Activated CD4-positive, alpha-beta memory T cell treated with anti-CD3 and anti-CD28 coated beads, Interleukin-2, amount 10 ng/mL, durations not matched to agents 7 days and 5 days (primary cell): ENCODE data around the gene CASP9. TPM values are rescaled to one million over a fixed set of nuclear protein-coding genes. Genes with fewer than 3 reads are reported as not detected.
"Not testable (repeated sequence)": the region's sequence is repeated elsewhere in the genome, so short reads cannot be mapped to it uniquely, and the experiment has no call there.

Experiments used
- CTCF ChIA-PET: fragments of 350-600 bp; sonication (Branson Sonifier 250); formaldehyde crosslinking; loops from one replicate; lab custom pipeline; 2021; ENCODE audit warnings: antibody characterized with exemption, inconsistent platforms; lab: Charles Lee
- POLR2A ChIA-PET: fragments of 350-600 bp; sonication (Branson Sonifier 250); formaldehyde crosslinking; loops from one replicate; lab custom pipeline; 2021; ENCODE audit warnings: antibody characterized with exemption; lab: Charles Lee
- DNase-seq: peaks from one replicate; pipeline ENCODE4 v3.0.0-alpha.2; 2020
- H3K27ac Mint-ChIP-seq: one replicate; pipeline ENCODE4 v1.8.0; 2021; ENCODE audit warnings: mild to moderate bottlenecking, mixed read lengths
- H3K27me3 Mint-ChIP-seq: one replicate; pipeline ENCODE4 v1.8.0; 2021; ENCODE audit warnings: mixed read lengths
- H3K36me3 Mint-ChIP-seq: one replicate; pipeline ENCODE4 v1.8.0; 2021; ENCODE audit warnings: low read depth, mixed read lengths
- H3K4me1 Mint-ChIP-seq: one replicate; pipeline ENCODE4 v1.8.0; 2021; ENCODE audit warnings: mixed read lengths
- H3K4me3 Mint-ChIP-seq: one replicate; pipeline ENCODE4 v1.8.0; 2021; ENCODE audit warnings: mild to moderate bottlenecking, mixed read lengths
- H3K9me3 Mint-ChIP-seq: one replicate; pipeline ENCODE4 v1.8.0; 2021; ENCODE audit warnings: mixed read lengths
- total RNA-seq, 2 experiments: library from RNA; stranded (reverse); gene quantifications; one replicate each; pipeline ENCODE4 v1.2.3, GENCODE V29; 2021

The CASP9 gene
- total RNA-seq, 2 experiments from 2014 or later = 21.5 to 22.4 TPM

DNA sequence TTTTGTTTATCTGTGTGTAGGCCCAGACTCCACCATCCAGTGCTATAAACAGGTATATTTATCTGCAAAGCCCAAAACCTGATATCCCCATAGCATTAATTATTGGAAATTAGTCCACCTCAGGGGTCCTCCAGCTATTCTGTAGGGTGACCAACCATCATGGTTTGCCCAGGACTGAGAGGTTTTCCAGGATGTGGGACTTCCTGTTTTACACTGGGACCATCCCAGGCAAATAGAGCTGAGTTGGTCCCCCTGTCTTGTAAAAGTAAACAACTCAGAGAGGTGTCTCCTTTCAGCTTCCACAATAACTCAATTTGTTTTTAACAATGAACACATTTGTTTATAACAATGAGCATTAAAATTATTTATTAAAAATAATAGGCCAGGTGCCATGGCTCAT is 55.9 kb downstream of the CASP9 start:
- Mint-ChIP-seq H3K36me3 (no peaks in the 10 kb centered on the region), H3K27ac (no peak overlapping the region), H3K4me3 (no peak overlapping the region), H3K27me3 (peaks cover 12% of the 10 kb centered on the region), H3K9me3 (no peaks in the 10 kb centered on the region), H3K4me1 (peaks cover 3% of the 10 kb centered on the region)
- ChIA-PET CTCF (no interaction called here), POLR2A (no interaction called here)
- no peak for DNase-seq

DNA sequence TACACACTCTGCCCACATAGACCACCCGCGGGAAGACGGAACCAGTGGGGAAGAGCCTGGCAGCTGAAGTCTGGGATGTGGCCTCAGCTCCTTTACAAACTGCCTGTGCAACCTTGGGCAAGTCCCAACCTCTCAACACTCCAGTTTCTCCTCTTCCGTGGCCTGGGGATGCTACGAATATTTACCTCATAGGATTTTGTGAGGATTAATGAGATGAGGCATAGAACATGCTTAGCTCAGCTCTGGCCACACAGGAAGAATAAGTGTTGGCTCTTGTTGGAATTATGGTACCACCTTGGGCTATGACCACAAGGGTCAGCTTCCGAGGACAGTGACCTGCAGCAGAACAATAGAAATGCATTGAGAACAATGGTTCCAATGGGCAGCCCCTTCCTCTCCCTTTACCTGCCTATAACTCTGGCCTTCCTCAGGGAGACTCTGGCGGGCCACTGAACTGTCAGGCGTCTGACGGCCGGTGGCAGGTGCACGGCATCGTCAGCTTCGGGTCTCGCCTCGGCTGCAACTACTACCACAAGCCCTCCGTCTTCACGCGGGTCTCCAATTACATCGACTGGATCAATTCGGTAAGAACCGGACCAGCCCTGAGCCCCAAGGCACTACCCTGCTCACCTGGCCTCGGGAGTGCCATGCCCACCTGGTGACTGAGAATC is 56.9 kb downstream of the CASP9 start:
- CTCF ChIA-PET = not testable (repeated sequence)

DNA sequence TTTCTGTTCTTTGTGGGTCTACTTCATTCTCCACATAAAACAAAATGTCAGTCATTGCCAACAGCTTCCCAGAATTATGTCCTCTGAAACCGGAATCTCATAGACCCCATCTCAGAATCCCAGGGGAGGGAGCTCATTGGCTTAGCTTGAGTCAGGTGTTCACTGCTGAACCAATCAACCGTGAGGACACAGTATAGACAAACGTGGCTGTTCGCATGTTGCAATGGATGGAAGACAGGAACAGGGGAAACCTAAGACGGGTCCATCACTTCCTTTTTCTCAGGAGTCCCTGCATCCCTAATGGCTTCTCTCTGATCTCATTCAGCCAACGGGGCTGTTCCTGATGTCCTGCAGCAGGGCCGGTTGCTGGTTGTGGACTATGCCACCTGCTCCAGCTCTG is 58.3 kb downstream of the CASP9 start:
- ChIA-PET CTCF (no interaction called here), POLR2A (no interaction called here)
- no peak for DNase-seq
- H3K27ac Mint-ChIP-seq = no peak overlapping the region
- H3K4me1 Mint-ChIP-seq = peaks cover 3% of the 10 kb centered on the region
- H3K27me3 Mint-ChIP-seq = peaks cover 12% of the 10 kb centered on the region
- no peaks in the 10 kb centered on the region for H3K36me3 Mint-ChIP-seq
- H3K4me3 Mint-ChIP-seq = no peak overlapping the region
- no peaks in the 10 kb centered on the region for H3K9me3 Mint-ChIP-seq

More for the DNA sequence above, 56.9 kb downstream of the CASP9 start:
- H3K27ac Mint-ChIP-seq, H3K9me3 Mint-ChIP-seq, H3K36me3 Mint-ChIP-seq, DNase-seq, H3K4me1 Mint-ChIP-seq, POLR2A ChIA-PET, H3K4me3 Mint-ChIP-seq: not testable (repeated sequence)
- H3K27me3 Mint-ChIP-seq = peaks cover 12% of the 10 kb centered on the region

GRCh38 chr1:15463926-15464322 is 60.1 kb downstream of the CASP9 start:
- CTCF ChIA-PET, H3K27me3 Mint-ChIP-seq, H3K36me3 Mint-ChIP-seq, H3K4me1 Mint-ChIP-seq, H3K27ac Mint-ChIP-seq, POLR2A ChIA-PET, H3K4me3 Mint-ChIP-seq, H3K9me3 Mint-ChIP-seq, DNase-seq: not testable (repeated sequence)

DNA sequence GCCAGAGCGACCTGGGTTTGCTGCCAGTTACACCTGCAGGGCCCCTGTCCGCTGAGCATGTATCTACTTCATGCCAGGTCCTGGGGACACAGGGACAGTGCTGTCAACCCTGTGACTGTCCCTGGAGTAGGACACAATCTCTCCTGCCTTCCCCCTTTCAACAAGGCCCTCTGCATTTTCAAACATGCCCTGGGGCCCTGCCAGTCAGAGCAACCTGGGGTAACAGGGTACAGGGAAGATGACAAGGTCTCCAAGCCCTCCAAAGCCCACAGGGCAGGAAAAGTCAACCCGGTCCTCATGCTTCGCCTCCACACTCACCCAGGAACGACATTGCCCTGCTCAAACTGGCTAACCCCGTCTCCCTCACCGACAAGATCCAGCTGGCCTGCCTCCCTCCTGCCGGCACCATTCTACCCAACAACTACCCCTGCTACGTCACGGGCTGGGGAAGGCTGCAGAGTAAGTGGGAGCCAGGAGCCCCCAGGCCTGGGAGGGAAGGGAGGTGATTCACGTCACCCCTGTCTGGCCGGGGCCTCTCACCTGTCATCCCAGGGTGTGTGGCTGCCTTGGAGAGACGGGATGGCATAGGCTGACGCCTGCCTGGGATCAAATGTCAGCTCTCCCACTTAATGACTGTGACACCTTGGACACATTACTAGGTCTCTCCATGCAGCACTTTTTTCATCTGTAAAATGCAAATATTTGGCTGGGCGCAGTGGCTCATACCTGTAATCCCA is 60.8 kb downstream of the CASP9 start:
- H3K36me3 Mint-ChIP-seq, POLR2A ChIA-PET, H3K27ac Mint-ChIP-seq, H3K9me3 Mint-ChIP-seq, H3K4me3 Mint-ChIP-seq, CTCF ChIA-PET, H3K27me3 Mint-ChIP-seq, DNase-seq, H3K4me1 Mint-ChIP-seq: not testable (repeated sequence)

- no peak for DNase-seq
- CTCF ChIA-PET = no interaction called here
- Mint-ChIP-seq H3K27me3 (peaks cover 14% of the 10 kb centered on the region), H3K36me3 (no peaks in the 10 kb centered on the region), H3K27ac (no peak overlapping the region), H3K9me3 (no peaks in the 10 kb centered on the region), H3K4me1 (peaks cover 3% of the 10 kb centered on the region), H3K4me3 (no peak overlapping the region)
- POLR2A ChIA-PET = no interaction called here
These were observed 63.3 kb downstream of the CASP9 start for GRCh38 chr1:15460708-15461095.

DNA sequence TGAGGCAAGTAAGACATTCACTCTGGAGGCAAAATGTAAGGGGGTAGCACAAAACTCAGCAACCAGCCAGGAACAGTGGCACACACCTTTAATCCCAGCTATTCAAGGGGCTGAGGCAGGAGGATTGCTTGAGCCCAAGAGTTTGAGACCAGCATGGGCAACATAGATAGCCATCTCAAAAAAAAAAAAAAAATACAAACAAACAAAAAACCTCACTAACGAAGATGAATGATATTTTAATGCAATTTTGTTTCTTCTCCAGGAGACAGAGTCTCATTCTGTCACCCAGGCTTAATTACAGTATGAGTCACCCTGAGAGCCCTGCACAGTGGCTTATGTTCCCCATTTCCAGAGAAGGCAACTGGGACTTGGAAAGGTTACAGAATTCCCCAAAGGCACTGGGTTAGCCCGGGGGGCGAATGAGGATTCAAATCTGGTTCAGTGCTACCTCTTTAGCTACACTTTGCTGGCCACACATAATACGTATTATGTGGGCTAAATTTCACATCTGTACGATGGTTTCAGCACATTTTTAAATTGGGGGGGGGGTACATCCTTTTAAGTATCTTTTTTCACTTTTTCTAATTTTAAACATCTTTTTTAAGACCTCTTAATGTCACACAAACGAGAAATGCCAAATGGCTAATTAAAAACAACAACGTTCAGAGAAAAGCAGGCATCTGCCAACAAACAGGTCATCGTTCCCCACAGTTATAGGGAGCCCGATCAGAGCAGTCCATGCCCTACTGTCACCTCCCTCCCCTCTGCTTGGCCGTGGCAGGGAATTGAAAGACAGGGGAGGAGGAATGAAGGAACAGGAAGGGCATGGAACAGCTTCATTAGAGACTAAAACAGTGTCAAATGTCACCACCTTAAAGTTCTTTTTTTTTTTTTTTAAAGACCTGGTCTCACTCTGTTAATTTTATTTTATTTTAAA is 64.0 kb downstream of the CASP9 start:
- no peak for DNase-seq
- ChIA-PET CTCF (no interaction called here), POLR2A (no interaction called here)
- peaks cover 3% of the 10 kb centered on the region for H3K4me1 Mint-ChIP-seq
- H3K27me3 Mint-ChIP-seq = peaks cover 11% of the 10 kb centered on the region
- H3K4me3 Mint-ChIP-seq = no peak overlapping the region
- H3K27ac Mint-ChIP-seq = no peak overlapping the region
- no peaks in the 10 kb centered on the region for H3K9me3 Mint-ChIP-seq
- H3K36me3 Mint-ChIP-seq = no peaks in the 10 kb centered on the region

DNA sequence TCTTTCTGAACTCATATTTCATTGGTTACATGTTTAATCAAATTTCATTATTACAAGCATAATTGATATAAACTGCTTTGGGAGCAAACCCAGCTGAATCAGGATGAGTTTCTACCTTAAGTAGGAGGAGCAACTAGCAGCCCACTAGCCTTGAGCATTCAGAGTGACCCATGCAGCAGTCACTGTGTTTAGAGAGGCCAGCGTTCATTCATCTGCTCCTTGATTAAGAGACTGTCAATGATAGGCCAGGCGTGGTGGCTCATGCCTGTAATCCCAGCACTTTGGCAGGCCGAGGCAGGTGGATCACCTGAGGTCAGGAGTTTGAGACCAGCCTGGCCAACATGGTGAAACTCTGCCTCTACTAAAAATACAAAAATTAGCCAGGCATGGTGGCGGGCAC is 65.6 kb downstream of the CASP9 start:
- H3K27ac Mint-ChIP-seq, H3K9me3 Mint-ChIP-seq, POLR2A ChIA-PET, H3K36me3 Mint-ChIP-seq, H3K27me3 Mint-ChIP-seq, H3K4me3 Mint-ChIP-seq, CTCF ChIA-PET, H3K4me1 Mint-ChIP-seq, DNase-seq: not testable (repeated sequence)

- CTCF ChIA-PET = no interaction called here
- H3K36me3 Mint-ChIP-seq = no peaks in the 10 kb centered on the region
- H3K27ac Mint-ChIP-seq = no peak overlapping the region
- H3K27me3 Mint-ChIP-seq = peaks cover 8% of the 10 kb centered on the region
- no peak overlapping the region for H3K4me3 Mint-ChIP-seq
- no peaks in the 10 kb centered on the region for H3K4me1 Mint-ChIP-seq
- POLR2A ChIA-PET = no interaction called here
- no peak for DNase-seq
- H3K9me3 Mint-ChIP-seq = no peaks in the 10 kb centered on the region
These were observed 66.4 kb downstream of the CASP9 start for GRCh38 chr1:15457585-15457984.

GRCh38 chr1:15456313-15456954 is 67.6 kb downstream of the CASP9 start, which contains the start of gene CELA2A:
TSS of gene CELA2A (plus strand) at chr1:15456732. CDS start at chr1:15456754, 22 bp downstream.
- ChIA-PET POLR2A (no interaction called here), CTCF (no interaction called here)
- DNase-seq = no peak
- no peaks in the 10 kb centered on the region for H3K4me1 Mint-ChIP-seq
- H3K27ac Mint-ChIP-seq = no peak within 1 kb of the TSS
- peaks cover 8% of the 10 kb centered on the region for H3K27me3 Mint-ChIP-seq
- no peaks in the 10 kb centered on the region for H3K9me3 Mint-ChIP-seq
- no peak within 1 kb of the TSS for H3K4me3 Mint-ChIP-seq
- no peaks in the 10 kb centered on the region for H3K36me3 Mint-ChIP-seq

DNA sequence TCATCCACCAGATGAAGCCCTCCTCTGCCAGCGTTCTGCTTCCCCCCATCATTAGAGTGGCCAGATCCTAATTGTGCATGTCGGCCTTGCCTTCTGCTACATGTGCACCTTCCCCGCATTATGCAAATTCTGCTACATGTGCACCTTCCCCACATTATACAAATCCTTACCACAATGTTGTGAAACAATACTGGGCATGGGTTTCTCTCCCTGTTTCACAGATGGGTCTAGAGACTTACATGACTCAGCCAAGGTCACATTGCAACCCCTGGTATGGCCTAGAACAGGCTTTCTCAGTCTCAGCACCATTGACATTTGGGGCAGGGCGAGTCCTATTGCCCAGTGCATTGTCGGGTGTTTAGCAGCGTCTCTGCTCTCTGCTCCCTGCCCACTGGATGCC is 68.5 kb downstream of the CASP9 start:
- no peak for DNase-seq
- Mint-ChIP-seq H3K27me3 (peaks cover 10% of the 10 kb centered on the region), H3K4me1 (no peaks in the 10 kb centered on the region), H3K36me3 (no peaks in the 10 kb centered on the region), H3K27ac (no peak overlapping the region), H3K4me3 (no peak overlapping the region), H3K9me3 (no peaks in the 10 kb centered on the region)
- CTCF ChIA-PET = no interaction called here
- POLR2A ChIA-PET = no interaction called here

GRCh38 chr1:15454256-15454655 is 69.8 kb downstream of the CASP9 start:
- no peaks in the 10 kb centered on the region for H3K36me3 Mint-ChIP-seq
- no peaks in the 10 kb centered on the region for H3K4me1 Mint-ChIP-seq
- ChIA-PET CTCF (no interaction called here), POLR2A (no interaction called here)
- no peak overlapping the region for H3K4me3 Mint-ChIP-seq
- no peaks in the 10 kb centered on the region for H3K9me3 Mint-ChIP-seq
- peaks cover 10% of the 10 kb centered on the region for H3K27me3 Mint-ChIP-seq
- no peak for DNase-seq
- H3K27ac Mint-ChIP-seq = no peak overlapping the region

- H3K27me3 Mint-ChIP-seq = peaks cover 10% of the 10 kb centered on the region
- ChIA-PET POLR2A (no interaction called here), CTCF (no interaction called here)
- H3K4me3 Mint-ChIP-seq = no peak overlapping the region
- no peaks in the 10 kb centered on the region for H3K4me1 Mint-ChIP-seq
- no peaks in the 10 kb centered on the region for H3K9me3 Mint-ChIP-seq
- DNase-seq = no peak
- H3K27ac Mint-ChIP-seq = no peak overlapping the region
- H3K36me3 Mint-ChIP-seq = no peaks in the 10 kb centered on the region
These were observed 70.3 kb downstream of the CASP9 start for GRCh38 chr1:15453734-15454133.
